Activated naive CD4-positive, alpha-beta T cell treated with anti-CD3 and anti-CD28 coated beads, Interleukin-2, amount 50 U/mL, for 16 hours (primary cell): ENCODE results near the gene RTN4.

ENCODE experiments used
- DNase-seq: peaks from one replicate; pipeline ENCODE4 v3.0.0-alpha.2; 2020

RTN4 gene

DNA sequence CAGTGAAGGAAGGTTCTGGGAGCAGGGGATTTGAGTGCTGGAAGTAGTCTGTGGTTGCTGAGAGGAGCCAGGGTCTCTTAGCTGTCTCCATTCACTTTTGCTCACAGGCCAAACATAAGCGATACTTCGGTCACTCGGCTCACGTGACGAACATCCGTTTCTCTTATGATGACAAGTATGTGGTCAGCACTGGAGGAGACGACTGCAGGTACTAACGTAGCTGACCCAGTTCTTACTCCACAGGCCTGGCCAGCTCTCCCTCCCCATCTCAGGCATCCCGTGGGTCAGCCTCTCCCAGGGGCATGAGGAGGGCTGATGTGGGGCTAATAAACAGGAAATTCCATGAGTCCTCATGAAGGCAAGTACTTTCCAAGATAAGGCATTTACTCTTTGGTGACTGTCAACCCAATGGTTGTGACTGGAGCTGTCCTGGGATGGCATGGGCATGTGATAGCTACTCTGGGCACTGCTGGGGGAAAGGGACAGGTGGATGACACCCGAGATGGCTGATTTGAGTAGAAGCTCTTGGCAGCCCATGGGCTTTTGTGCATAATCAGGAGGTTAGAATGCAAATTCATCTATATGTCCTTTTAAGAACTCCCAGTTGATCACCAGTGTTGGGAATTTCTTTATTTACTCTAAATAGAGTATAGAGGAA is 81.6 kb downstream of the RTN4 start:
- no peak for DNase-seq

DNA sequence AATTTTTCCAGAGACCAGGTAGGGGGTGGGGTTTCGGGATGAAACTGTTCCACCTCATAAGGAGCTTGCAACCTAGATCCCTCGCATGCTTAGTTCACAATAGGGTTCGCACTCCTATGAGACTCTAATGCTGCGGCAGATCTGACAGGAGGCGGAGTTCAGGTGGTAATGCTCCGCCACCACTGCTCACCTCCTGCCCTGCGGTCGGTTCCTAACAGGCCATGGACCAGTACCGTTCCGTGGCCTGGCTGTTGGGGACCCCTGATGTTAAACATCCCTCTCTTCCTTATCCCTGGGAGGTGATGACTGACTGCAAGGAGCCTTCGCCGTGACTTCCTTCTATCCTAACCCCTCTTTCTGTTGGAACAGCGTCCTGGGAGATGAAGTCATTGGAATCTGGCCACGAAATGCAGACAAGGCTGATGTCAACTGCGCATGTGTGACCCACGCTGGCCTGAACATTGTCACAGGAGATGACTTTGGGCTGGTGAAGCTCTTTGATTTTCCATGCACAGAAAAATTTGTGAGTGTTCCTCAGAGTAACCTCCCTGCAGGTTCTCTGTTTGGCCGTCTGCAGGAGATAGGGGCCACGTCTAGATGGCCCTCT is 82.4 kb downstream of the RTN4 start:
- DNase-seq, result no peak

DNA sequence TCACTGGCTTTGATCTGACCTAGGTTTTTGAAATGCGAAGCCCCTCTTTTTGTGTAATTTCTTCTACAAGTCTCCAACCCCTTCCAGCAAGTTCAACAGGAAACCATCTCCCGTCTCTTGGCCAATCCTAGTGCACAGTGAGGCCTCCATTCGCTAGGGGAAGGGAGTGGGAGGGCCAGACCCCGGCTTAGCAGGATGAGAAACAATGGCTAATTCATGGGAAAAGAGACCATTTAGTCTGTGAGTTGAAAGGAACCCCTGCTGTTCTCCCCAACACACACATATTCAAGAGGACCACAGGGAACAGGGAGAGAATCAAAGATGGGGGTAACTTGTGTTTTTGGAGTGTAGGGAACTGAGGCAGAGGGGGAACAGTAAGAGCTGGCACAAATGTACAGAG is 83.0 kb downstream of the RTN4 start:
- no peak for DNase-seq

DNA sequence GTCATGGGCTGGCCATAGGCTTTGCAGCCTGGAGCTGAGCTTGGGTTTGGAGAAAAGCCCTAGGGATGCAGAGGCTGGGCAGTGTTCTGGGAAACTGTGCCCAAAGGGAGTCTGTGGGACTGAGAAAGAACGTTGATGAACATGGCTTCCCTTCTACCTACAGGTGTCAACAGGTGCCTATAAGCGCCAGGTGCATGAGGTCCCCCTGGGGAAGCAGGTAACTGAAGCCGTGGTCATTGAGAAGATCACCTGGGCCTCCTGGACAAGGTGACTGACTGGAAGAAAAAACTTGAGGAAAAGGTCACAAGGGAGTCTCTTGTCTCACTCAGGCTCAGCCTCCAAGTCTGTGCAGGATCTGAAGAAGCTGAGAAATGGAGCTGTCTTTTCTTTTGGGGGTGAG is 83.4 kb downstream of the RTN4 start:
- DNase-seq, result no peak

DNA sequence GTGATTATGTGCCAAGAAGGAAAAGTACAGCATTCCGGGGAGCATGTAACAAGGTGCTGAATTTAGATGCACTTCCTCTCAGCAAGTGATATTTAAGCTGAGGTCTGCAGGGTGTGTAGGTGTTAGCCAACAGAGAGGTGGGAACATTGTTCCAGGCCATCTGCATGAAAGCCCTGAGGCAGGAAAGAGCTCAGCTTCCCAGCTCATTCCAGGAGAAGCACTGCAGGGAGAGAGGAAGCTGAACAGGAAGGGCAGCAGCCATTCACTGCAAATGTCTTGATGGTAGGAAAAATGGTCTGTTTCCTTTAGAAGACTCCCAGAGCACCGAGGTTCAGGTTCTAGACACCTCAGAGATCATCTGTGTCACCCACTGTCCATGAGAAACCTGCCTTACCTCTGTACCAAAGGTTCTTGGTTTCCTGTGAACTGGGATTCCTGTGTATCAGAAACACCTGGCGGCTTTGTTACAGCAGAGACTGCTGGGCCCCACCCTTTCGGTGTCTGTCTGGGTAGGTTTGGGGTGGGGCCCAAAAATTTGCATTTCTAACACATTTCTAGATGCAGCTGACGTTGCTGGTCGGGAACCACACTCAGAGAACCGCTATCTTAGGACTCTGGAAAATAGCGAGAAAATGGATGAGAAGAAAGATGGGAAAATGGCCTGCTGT is 84.0 kb downstream of the RTN4 start:
- DNase-seq, result no peak

DNA sequence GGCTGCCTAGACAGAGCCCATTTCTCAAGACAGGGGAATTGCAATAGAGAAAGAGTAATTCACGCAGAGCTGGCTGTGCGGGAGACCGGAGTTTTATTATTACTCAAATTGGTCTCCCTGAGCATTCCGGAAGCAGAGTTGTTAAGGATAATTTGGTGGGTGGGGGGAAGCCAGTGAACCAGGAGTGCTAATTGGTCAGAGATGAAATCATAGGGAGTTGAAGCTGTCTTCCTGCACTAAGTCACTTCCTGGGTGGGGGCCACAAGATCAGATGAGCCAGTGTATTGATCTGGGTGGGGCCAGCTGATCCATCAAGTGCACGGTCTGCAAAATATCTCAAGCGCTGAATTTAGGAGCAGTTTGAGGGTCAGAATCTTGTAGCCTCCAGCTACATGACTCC is 84.8 kb downstream of the RTN4 start:
- no peak for DNase-seq

DNA sequence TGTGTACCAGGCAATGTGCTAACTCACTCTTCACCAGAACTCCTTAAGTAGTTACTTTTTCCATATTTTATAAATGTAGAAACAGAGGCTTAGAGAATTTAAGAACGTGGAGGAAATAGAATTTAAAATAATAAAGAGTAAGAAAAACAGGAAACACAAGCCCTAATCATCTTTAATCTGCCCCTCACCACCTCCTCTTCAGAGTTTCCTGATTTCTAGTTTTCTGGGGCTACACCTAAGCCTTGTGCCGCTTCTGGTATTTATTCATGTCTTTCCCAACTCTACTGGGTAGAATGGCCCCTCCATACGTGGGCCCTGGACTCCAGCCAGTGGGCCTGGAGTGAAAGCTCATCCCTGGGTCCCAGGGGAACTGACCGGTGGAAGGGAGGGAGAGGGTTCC is 85.4 kb downstream of the RTN4 start:
- DNase-seq, result no peak

DNA sequence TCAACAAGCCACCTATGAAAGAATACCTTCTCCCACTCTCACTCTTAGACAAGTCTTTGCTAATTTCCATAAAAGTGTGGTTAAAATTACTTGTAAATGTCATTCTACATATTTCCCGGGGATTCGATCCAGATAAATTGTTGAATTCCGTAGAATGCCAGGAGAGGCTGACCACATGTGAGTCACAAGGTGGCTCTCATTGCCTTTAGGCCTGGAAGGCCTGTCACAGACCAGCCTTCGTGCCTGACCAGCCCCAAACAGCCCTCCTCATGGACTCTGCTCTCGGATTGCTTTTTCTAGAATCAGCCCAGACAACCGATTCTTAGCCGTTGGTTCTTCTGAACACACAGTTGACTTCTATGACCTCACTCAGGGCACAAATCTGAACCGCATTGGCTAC is 86.0 kb downstream of the RTN4 start:
- no peak for DNase-seq

DNA sequence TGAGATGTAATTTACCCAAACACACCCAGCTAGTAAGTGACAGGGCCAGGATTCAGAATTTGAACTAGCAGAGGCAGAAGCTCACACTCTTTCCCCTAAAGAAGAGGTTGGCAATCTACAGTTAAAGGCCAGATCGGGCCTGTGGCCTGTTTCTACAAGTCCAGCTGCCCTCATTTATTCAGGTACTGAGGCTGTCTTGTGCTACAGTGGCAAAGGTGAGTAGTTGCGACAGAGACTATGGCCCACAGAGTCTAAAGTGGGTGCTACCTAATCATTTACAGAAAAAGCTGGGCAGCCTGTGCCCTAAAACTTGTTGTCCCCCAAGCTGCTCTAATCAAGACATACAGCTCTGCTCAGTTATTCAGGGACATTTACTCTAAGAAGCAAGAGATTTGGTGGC is 86.8 kb downstream of the RTN4 start:
- DNase-seq, result no peak

DNA sequence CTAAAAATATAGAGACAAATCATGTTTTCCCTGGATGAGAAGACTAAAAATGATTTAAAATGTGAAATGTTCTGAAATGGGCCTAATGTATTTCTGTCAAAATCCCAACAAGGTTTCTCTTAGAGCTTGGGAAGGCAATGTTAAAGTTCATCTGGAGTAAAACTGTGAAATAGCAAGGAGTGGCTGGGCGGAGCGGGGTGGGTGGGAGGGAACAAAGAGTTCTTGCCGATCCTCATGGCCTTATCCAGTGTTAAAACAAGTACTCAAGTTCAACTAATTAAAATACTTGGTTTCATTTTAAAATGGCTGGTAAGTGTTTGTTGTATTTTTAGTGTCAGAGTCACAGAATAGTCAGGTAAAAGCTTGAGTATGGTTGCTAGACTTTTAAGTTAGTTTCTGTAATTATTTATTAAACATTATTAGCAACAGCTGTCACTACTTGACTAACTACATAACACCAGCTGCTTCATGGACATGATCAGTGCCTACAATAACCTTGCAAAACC is 87.3 kb downstream of the RTN4 start:
- no peak for DNase-seq

DNA sequence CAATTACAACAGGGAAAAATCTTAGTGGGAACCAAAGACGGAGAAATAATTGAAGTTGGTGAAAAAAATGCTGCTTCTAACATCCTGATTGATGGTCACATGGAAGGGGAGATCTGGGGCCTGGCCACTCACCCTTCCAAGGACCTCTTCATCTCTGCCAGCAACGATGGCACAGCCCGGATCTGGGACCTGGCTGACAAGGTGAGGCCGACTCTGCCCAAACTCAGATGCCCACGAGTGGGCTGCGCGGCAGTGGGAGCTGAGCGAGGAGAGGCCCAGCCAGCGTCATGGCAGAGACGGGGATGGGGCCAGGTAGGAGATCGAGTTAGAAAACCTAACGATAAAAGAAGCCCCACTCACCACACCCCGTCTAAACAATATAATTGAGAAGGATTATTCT is 87.7 kb downstream of the RTN4 start:
- no peak for DNase-seq

DNA sequence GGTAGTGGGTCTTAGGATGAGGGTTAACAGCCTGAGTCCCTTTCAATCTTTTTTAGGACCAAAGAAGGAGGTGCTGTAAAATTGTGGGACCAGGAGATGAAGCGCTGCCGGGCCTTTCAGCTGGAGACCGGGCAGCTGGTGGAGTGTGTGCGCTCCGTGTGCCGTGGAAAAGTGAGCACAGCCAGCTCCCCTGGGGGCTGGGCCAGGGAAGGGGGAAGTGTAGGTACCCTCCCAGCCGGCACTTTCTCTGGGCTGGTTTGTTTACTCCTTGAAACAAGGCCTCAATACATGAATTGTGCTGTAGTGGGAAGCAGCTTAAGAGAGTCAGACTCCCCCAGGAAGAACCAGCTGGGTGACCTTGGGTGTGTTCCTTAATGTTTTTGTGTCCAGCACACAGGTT is 90.1 kb downstream of the RTN4 start:
- no peak for DNase-seq

DNA sequence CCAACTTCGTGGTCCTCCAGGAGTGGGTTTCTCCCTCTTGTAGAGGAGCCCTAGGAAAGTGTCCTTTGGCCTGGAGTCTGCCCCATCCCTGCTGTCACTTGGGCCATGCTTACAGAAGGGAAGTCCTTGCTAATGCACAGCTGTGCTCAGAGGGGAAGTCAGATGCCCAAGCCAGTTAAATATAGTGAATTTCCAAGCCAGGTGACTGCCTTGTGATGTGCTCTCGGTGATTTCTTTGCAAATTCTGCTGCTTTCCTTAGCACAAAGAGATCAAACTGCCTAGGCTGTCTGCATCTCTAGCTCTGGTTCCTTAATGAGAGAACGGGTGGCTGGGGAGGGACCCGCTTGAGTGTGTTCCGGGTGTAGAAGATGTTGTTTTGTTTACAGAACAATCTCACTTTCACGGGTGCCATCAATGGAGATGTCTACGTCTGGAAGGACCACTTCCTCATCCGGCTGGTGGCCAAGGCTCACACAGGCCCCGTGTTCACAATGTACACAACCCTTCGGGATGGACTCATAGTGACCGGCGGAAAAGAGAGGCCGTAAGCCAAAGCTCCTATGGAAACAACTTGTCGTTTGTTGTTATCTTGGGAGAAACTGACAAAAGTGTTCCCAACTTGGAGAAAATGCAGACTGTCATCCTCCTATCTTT is 91.4 kb downstream of the RTN4 start:
- no peak for DNase-seq

DNA sequence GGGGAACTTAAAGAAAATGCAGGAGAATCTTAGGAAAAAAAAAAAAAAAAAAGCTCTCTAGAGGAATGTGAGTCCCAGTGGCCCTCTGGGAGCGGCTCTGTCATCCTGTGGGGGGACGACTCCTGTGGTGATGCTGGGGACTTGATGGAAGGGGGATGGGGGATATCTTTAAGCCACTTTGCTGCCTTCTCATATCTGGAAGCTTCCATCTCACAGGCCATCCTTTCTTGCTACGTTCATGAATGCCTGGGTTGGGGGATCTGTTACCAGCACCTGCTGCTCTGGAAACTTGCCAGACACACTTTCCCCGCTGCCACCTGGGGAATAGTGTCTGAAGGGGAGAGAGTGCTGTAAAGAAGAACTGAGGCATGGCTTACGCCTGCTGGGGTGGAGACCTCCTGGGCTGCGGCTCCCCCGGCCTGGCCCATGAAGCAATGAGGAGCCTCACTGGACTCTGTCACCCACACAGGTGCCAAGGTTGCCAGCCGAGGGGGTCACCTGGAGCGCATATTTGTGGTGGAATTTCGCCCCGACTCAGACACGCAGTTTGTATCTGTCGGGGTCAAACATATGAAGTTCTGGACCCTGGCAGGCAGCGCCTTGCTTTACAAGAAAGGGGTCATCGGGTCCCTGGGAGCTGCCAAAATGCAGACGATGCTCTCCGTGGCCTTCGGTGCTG is 92.8 kb downstream of the RTN4 start:
- no peak for DNase-seq

DNA sequence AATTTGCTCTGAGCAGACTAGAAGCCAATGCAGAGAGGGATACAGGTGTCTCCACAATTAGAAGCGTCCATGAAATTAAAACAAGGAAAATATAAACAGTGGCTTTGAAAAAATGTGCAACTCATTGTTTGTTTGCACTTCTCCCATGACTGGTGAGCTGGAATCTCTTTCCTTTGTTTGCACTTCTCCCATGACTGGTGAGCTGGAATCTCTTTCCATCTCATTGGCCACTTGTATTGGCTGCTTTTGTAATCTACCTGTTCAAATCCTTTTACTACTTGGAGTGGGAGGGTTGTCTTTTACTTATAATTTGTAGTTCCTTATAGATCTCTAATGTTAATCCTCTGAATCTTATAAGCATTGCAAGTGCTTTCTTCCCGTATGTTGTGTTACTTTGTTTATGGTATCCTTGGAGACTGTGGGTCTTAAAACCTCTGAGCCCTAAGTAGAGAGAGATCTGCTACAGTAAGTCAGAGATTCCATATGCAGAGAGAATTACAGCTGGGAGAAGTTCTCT is 94.1 kb downstream of the RTN4 start:
- DNase-seq, result no peak

DNA sequence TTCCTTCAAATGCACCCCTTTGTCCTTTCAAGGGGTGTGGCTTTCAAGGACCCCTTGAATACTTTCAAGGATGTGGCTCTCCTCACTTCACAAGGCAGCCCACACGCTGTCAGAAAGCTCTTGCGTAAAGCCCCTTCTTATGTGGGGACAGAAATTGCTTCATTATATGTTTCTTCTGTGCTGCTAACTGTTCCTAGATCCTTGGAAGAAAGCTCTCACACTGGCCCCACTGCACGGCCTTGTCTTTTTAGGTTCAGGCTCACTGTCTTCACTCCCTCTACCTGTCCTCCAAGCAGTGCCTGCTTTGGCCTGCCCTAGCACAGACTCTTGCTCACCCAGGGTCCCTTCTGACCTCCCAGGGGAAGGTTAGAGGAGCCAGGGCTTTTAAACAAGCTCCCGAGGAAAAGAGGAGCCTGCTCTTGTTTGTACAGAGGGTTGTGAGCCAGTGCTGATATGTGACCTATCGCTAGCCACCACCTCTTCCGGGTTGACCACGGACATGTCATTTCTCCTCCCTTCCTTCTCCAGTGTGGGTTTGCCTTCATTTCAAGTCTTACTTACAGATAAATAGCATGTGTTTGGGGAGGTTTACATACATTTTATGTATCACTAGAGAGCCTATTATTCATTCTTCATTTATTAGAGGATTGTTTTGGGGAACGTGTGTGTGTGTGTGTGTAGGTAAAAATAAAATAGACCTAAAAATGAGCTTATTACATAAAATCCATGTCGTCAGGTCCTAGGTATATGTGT is 94.7 kb downstream of the RTN4 start:
- DNase-seq, result no peak

DNA sequence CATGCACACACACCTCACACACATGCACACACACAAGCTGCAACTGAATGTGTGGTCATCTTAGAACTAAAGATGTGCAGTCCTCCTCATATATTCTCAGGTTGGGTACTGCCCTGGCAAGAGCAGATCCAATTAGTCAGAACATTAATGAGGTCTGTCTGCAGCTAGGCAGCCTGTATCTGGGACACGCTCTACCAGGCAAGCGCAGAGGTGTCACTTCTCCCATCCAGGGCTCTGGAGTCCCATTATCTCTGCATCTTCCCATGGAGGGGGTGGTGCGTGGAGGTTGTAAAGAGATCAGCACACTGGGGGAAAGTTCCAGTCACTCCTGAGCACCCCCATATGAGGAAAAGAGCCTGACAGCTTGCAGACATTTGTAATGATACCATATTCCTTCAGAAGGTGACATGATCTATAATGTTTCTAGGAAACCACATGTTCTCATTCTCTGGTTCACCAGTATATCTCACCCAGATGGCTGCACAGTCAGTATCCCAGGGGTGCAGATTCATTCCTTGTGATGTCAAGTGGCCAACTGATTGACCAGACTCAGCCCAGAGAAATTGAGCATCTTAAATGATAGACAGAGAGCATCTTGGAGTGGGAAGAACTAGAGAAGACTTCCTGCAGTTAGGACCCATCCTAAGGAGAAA is 95.4 kb downstream of the RTN4 start:
- no peak for DNase-seq

DNA sequence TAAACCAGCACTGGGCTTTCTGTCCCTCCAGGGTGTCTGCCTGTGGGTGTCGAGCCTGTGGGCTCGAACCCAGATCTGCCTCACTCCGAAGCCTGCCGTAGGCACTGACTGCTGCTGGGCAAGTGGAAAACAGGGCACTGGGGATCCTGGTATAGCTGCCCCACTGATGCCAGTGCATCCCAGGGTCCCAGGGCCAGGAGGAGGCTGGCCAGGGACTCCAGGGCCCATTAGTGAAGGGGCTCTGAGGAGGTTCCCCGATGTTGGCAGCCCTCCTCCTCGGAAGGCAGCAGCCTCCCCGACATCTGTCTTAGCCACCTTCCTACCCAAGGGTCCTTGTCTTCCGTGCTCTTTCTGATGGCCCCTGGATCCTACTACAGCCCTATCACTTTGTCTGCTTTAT is 96.1 kb downstream of the RTN4 start:
- DNase-seq, result no peak

DNA sequence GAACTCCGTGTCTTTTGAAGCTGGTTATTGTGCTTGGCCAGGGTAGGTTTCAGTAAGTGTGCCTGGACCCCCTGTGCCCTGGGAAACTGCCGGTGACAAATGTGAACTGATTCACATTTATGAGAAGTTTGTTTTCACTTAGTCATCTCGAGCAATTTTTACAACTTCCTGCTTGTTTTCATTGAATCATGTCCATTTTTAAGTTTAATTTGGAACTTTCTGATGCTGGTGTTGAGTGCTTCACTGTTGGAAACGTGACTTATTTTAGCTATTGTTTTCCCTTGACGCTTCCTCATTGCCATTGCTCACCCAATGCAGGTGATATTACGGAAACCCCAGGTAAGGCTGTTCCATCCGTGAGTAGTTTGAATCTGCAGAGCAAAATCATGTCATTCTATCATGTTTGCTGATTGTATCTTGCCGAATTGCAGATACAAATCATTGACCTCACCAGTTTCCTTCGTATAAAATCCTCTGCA is 97.2 kb downstream of the RTN4 start:
- DNase-seq, result no peak

DNA sequence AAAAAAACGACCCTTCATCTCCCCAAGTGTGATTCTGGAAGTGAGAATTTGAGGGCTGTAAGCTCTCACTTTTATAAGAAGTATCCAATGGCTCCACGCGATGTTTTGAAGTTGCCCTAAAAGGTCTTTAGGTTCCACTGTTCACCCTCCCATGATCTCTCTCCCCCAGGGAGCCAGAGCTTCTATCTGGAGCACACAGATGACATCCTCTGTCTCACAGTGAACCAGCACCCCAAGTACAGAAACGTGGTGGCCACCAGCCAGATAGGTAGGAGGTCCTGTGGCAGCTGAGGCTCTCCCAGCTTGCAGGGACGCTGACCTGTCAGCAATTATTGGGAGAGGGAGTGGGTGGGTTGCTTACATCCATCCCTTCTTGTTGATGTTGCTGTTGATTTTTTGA is 97.8 kb downstream of the RTN4 start:
- no peak for DNase-seq

DNA sequence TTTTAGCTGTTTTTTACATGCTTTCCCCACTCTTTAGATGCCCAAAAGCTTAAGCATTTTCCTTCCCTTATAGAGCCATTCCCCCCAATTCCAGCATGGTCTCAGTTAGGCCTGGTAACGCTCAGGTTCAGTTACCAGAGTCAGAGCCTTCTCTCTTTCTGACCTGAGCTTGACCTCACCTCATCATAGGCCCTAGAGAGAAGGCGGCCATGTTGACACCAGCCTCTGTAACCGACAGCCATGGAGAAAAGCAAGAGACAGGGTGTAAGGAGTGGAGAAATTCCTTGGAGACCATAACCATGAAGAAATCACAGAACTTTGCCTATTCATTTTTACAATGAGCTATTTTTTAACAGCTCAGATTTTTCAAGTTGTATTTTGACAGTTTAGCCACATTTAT is 99.4 kb downstream of the RTN4 start:
- no peak for DNase-seq

DNA sequence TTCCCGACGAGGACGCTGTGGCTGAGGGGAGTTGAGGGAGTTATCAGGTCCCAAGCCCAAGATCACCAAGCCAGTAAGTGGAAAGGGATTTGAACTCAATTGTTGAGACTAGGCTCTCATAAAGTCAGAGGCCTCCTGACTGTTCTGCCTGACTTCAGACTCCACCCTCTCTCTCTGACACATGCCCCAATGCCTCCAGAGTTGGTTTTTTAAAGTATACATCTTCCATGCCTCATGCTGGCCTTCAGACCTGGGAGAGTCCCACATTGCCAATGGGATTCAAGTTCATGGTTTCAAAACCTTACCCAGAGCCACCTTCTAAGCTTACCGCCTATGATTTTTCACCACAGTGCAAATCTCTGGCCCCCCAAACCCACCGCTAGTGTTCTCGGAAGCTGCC is 100.8 kb downstream of the RTN4 start:
- DNase-seq, result no peak
